Measurements from ENCODE around the gene ZNF880. TPM values are rescaled to one million over a fixed set of nuclear protein-coding genes. Genes with fewer than 3 reads are reported as not detected.
A peak's percentile ranks its signal among the peaks of the same experiment; 100 is the strongest.

Gene ZNF880
- total and polyA plus RNA-seq, 12 donors: 12.4 to 24.2 (median 16.3) TPM

DNA sequence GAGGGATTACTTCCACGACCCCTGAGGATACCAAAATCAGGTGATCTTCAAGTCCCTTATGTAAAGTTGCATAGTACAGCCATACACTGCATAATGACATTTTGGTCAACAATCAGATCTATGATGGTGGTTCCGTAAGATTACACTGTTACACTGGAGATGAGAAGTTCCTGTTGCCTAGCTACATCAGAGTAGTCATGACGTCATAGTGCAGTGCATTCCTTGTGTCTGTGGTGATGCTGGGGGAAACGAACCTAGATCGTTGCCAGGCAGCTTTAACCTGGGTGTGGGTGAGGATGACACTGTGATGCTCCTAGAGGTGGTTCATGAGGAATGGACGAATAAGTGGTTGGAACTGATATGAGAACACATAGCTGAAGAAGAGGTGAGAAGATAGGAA is 24.6 kb upstream of the ZNF880 start:
- Histone ChIP-seq H3K27me3 (no peaks in the 10 kb centered on the region), H3K9me3 (peaks cover 0 to 52% (median 0%) of the 10 kb centered on the region in 11 donors), H3K27ac (no peak overlapping the region), H3K36me3 (peaks cover 0 to 40% (median 23%) of the 10 kb centered on the region in 9 donors), H3K4me1 (peaks cover 0 to 7% (median 3%) of the 10 kb centered on the region in 9 donors), H3K4me3 (no peak overlapping the region)
- TF ChIP-seq, protein P1, sequence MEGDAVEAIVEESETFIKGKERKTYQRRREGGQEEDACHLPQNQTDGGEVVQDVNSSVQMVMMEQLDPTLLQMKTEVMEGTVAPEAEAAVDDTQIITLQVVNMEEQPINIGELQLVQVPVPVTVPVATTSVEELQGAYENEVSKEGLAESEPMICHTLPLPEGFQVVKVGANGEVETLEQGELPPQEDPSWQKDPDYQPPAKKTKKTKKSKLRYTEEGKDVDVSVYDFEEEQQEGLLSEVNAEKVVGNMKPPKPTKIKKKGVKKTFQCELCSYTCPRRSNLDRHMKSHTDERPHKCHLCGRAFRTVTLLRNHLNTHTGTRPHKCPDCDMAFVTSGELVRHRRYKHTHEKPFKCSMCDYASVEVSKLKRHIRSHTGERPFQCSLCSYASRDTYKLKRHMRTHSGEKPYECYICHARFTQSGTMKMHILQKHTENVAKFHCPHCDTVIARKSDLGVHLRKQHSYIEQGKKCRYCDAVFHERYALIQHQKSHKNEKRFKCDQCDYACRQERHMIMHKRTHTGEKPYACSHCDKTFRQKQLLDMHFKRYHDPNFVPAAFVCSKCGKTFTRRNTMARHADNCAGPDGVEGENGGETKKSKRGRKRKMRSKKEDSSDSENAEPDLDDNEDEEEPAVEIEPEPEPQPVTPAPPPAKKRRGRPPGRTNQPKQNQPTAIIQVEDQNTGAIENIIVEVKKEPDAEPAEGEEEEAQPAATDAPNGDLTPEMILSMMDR (IDR thresholded peaks at IDR 0.05): no peak
- DNase-seq (no peak), ATAC-seq (no peak)
- WGBS, 2 donors: 82 to 87% methylated on average over 6 of the region's 6 CpGs
- intact Hi-C loops (cut with DNase I): loop anchor here in 2 of 10 donors (10.0 kb wide), 2 partner anchors 400 to 410 kb away; no protein-coding TSS in a partner anchor

DNA sequence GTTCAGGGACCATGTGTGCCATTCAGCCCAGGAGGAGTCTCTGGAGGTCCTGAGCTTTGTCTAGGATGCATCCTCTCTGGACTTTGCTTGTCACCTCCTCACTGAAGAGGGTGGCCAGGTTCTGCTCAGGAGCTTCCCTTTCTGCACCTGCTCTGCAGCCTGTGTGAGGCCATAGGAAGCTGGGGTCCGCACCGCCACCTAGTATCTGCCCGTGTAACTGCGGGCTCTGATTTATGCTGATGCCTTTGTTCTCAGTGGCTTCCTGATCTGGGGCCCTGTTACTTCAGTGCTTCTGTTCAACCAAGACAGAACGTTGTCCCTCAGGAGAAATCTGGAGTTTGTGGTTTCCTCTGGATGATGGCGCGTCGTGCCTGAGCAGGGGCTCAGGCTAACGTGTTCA is 18.2 kb upstream of the ZNF880 start:
- Histone ChIP-seq H3K9me3 (peaks cover 0 to 80% (median 0%) of the 10 kb centered on the region in 11 donors), H3K4me3 (no peak overlapping the region), H3K27ac (no peak overlapping the region), H3K36me3 (peaks cover 0 to 96% (median 65%) of the 10 kb centered on the region in 9 donors), H3K27me3 (no peaks in the 10 kb centered on the region), H3K4me1 (no peaks in the 10 kb centered on the region)
- WGBS, 2 donors: 72 to 77% methylated on average over 9 of the region's 9 CpGs
- ATAC-seq: no peak
- intact Hi-C loops (cut with DNase I): no loop called here
- DNase-seq: no peak
- TF ChIP-seq, protein P1 (IDR thresholded peaks at IDR 0.05): no peak

DNA sequence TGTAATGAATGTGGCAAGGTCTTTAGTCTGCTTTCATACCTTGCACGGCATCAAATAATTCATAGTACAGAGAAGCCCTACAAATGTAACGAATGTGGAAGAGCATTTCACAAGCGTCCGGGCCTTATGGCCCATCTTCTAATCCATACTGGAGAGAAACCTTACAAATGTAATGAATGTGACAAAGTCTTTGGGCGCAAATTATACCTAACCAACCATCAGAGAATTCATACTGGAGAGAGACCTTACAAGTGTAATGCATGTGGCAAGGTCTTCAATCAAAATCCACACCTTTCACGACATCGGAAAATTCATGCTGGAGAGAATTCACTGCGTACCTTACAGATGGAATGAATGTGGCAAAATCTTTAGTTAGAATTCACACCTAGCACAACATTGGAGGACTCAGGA is 3.3 kb upstream of the ZNF880 start:
- TF ChIP-seq, protein P1 (IDR thresholded peaks at IDR 0.05): no peak
- no peak overlapping the region for H3K4me3 ChIP-seq
- H3K27ac ChIP-seq: no peak overlapping the region
- intact Hi-C loops (cut with DNase I): no loop called here
- no peak for DNase-seq
- WGBS, 2 donors: 98 to 99% methylated on average over 8 of the region's 8 CpGs
- H3K36me3 ChIP-seq: peaks cover 0 to 61% (median 34%) of the 10 kb centered on the region in 9 donors
- H3K9me3 ChIP-seq: peaks cover 0 to 96% (median 53%) of the 10 kb centered on the region in 11 donors
- no peak for ATAC-seq
- H3K27me3 ChIP-seq: no peaks in the 10 kb centered on the region
- peaks cover 0 to 15% (median 5%) of the 10 kb centered on the region in 9 donors for H3K4me1 ChIP-seq

DNA sequence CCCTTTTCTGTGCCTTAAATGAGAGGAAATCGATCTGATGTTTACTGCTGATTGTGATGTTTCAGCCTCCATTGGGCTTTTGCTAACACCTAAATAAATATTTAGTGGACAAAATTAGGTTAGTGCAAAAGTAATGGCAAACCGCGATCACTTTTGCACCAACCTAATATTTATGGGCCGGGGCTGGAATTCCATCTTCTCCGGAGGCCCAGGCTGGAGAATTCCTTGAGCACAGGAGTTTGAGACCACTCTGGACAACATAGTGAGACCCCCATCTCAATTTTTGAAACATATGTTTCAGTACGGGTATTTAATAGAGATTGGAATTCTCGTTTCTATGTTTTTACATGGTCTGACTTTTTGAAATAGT is 603 bp downstream of the ZNF880 start:
- Histone ChIP-seq H3K4me1 (peaks cover 0 to 15% (median 5%) of the 10 kb centered on the region in 9 donors), H3K27me3 (no peaks in the 10 kb centered on the region), H3K4me3 (peak overlapping the region; percentile 62 to 94 (median 78)), H3K9me3 (peaks cover 0 to 96% (median 32%) of the 10 kb centered on the region in 11 donors), H3K36me3 (peaks cover 0 to 61% (median 40%) of the 10 kb centered on the region in 9 donors), H3K27ac (peak overlapping the region; percentile 83 to 98 (median 96))
- no peak for DNase-seq
- no peak for ATAC-seq
- intact Hi-C loops (cut with DNase I): no loop called here
- TF ChIP-seq, protein P1 (IDR thresholded peaks at IDR 0.05): no peak
- 25 to 43% methylated on average over 7 of the region's 7 CpGs for WGBS, 2 donors
